Neural cell (in vitro differentiated cells): Measurements from ENCODE around the gene OGT. TPM values are rescaled to one million over a fixed set of nuclear protein-coding genes. Genes with fewer than 3 reads are reported as not detected.

Experiments used
- H2AFZ ChIP-seq: fragments of 200-600, 300-800 bp; sonication (generic), shearing (Covaris generic); 2 replicates; pipeline ENCODE4 v1.6.0; 2014; ENCODE audit warnings: low read depth, mild to moderate bottlenecking, antibody characterized with exemption, low read length, moderate library complexity
- H3F3A ChIP-seq: fragments of 200-600 bp; shearing (Covaris generic); 2 replicates; pipeline ENCODE4 v1.6.1; 2016; ENCODE audit warnings: mild to moderate bottlenecking, moderate library complexity, mixed read lengths, antibody characterized with exemption, low read length; ENCODE audit not compliant: insufficient read depth, poor library complexity, severe bottlenecking
- H3K27ac ChIP-seq: fragments of 200-600, 300-800 bp; sonication (generic), shearing (Covaris generic); 2 replicates; pipeline ENCODE4 v1.5.1; 2014; ENCODE audit warnings: mild to moderate bottlenecking, low read length, moderate library complexity
- H3K27me3 ChIP-seq: fragments of 300-800, 200-600 bp; sonication (generic), shearing (Covaris generic); 2 replicates; pipeline ENCODE4 v1.6.0; 2014; ENCODE audit warnings: mild to moderate bottlenecking, low read depth, low read length, moderate library complexity; ENCODE audit not compliant: insufficient read depth
- H3K36me3 ChIP-seq: fragments of 300-800, 200-600 bp; sonication (generic), shearing (Covaris generic); 2 replicates; pipeline ENCODE4 v1.5.1; 2014; ENCODE audit warnings: mild to moderate bottlenecking, antibody characterized with exemption, low read length, moderate library complexity; ENCODE audit not compliant: insufficient read depth
- H3K4me2 ChIP-seq: fragments of 300-800, 200-600 bp; sonication (generic), shearing (Covaris generic); 2 replicates; pipeline ENCODE4 v1.6.0; 2014; ENCODE audit warnings: mild to moderate bottlenecking, low read length
- H3K4me3 ChIP-seq: fragments of 300-800, 200-600 bp; sonication (generic), shearing (Covaris generic); 2 replicates; pipeline ENCODE4 v1.5.1; 2014; ENCODE audit warnings: mild to moderate bottlenecking, low read length, moderate library complexity
- H3K79me2 ChIP-seq: fragments of 200-600 bp; shearing (Covaris generic); replicated peaks from 2 replicates; pipeline ENCODE4 v1.6.0; 2014; ENCODE audit warnings: mild to moderate bottlenecking, low read length, moderate library complexity; ENCODE audit not compliant: insufficient read depth
- H3K9ac ChIP-seq: fragments of 300-800, 200-600 bp; sonication (generic), shearing (Covaris generic); 2 replicates; pipeline ENCODE4 v1.6.1; 2016; ENCODE audit warnings: mild to moderate bottlenecking, low read length, mixed read lengths
- H3K9me2 ChIP-seq: fragments of 200-600 bp; shearing (Covaris generic); 2 replicates; pipeline ENCODE4 v1.6.1; 2016; ENCODE audit warnings: mild to moderate bottlenecking, low read length, mixed read lengths; ENCODE audit not compliant: insufficient read depth
- H3K9me3 ChIP-seq: fragments of 200-600, 300-800 bp; sonication (generic), shearing (Covaris generic); 2 replicates; pipeline ENCODE4 v1.6.1; 2016; ENCODE audit warnings: mild to moderate bottlenecking, mixed run types, low read length, moderate library complexity, mixed read lengths
- H4K20me1 ChIP-seq: fragments of 200-600 bp; shearing (Covaris generic); 2 replicates; pipeline ENCODE4 v1.6.1; 2016; ENCODE audit warnings: mild to moderate bottlenecking, mixed run types; ENCODE audit not compliant: insufficient read depth
- CTCF ChIP-seq: fragments of 450-650 bp; IDR thresholded peaks from 2 replicates; pipeline ENCODE4 v1.5.1; 2014; ENCODE audit warnings: antibody characterized with exemption, mild to moderate bottlenecking, moderate library complexity; ENCODE audit not compliant: poor library complexity, severe bottlenecking
- EP300 ChIP-seq: fragments of 450-650 bp; conservative IDR thresholded peaks from 2 replicates; pipeline ENCODE4 v1.6.1; 2014; ENCODE audit warnings: antibody characterized with exemption, mild to moderate bottlenecking, moderate library complexity; ENCODE audit not compliant: poor library complexity, severe bottlenecking
- EZH2 ChIP-seq: fragments of 200-600, 300-800 bp; shearing (Covaris generic), sonication (generic); IDR thresholded peaks from 2 replicates; pipeline ENCODE4 v1.6.1; 2014; ENCODE audit warnings: antibody characterized with exemption, low read length, borderline replicate concordance, mild to moderate bottlenecking; ENCODE audit not compliant: insufficient read depth, poor library complexity, severe bottlenecking
- MXI1 ChIP-seq: fragments of 450-650 bp; conservative IDR thresholded peaks from 2 replicates; pipeline ENCODE4 v1.6.1; 2014; ENCODE audit warnings: antibody characterized with exemption, mild to moderate bottlenecking; ENCODE audit not compliant: poor library complexity, severe bottlenecking
- POLR2AphosphoS5 ChIP-seq: IDR thresholded peaks from 2 replicates; pipeline ENCODE4 v1.6.1; 2012
- RAD21 ChIP-seq: fragments of 450-650 bp; conservative IDR thresholded peaks from 2 replicates; pipeline ENCODE4 v1.6.1; 2014; ENCODE audit warnings: antibody characterized with exemption, mild to moderate bottlenecking, moderate library complexity
- REST ChIP-seq: IDR thresholded peaks from 2 replicates; pipeline ENCODE4 v1.6.1; 2012; ENCODE audit warnings: borderline replicate concordance
- SMC3 ChIP-seq: fragments of 450-650 bp; conservative IDR thresholded peaks from 2 replicates; pipeline ENCODE4 v1.6.1; 2014; ENCODE audit warnings: antibody characterized with exemption, mild to moderate bottlenecking, moderate library complexity; ENCODE audit not compliant: poor library complexity
- TAF1 ChIP-seq: IDR thresholded peaks from 2 replicates; pipeline ENCODE4 v1.6.1; 2012; ENCODE audit warnings: low read depth
- polyA plus RNA-seq: library from polyadenylated mRNA; depleted of rRNA; stranded (reverse); fragments of >200 nt; gene quantifications from 2 replicates; pipeline ENCODE4 v1.2.3, GENCODE V29; 2014

OGT gene
- polyA plus RNA-seq, 1 donor from 2014 or later = 340 TPM

GRCh38 chrX:71599965-71600364 lies 67.1 kb downstream of the OGT start:
- TF ChIP-seq SMC3 (no peak), POLR2AphosphoS5 (no peak), RAD21 (no peak), EP300 (no peak), CTCF (no peak), REST (no peak), TAF1 (no peak), MXI1 (no peak), EZH2 (no peak)
- Histone ChIP-seq H3K27ac (no peak overlapping the region), H3K4me3 (no peak overlapping the region), H3K79me2 (no peaks in the 10 kb centered on the region), H2AFZ (no peak overlapping the region), H3K9me2 (no peaks in the 10 kb centered on the region), H3K9ac (no peak overlapping the region), H3K4me2 (no peak overlapping the region), H3F3A (no peaks in the 10 kb centered on the region), H4K20me1 (no peaks in the 10 kb centered on the region), H3K27me3 (no peaks in the 10 kb centered on the region), H3K36me3 (no peaks in the 10 kb centered on the region), H3K9me3 (no peaks in the 10 kb centered on the region)

- no peak overlapping the region for H3K4me2 ChIP-seq
- H3K9me2 ChIP-seq = no peaks in the 10 kb centered on the region
- H3K4me3 ChIP-seq = no peak overlapping the region
- H3F3A ChIP-seq = no peaks in the 10 kb centered on the region
- no peaks in the 10 kb centered on the region for H3K27me3 ChIP-seq
- H2AFZ ChIP-seq = no peak overlapping the region
- no peaks in the 10 kb centered on the region for H3K79me2 ChIP-seq
- H3K36me3 ChIP-seq = no peaks in the 10 kb centered on the region
- no peak overlapping the region for H3K27ac ChIP-seq
- H3K9ac ChIP-seq = no peak overlapping the region
- H4K20me1 ChIP-seq = no peaks in the 10 kb centered on the region
- no peaks in the 10 kb centered on the region for H3K9me3 ChIP-seq
- TF ChIP-seq REST = no peak
- TF ChIP-seq EZH2 = no peak
- TF ChIP-seq SMC3 = no peak
- TF ChIP-seq RAD21 = no peak
- no peak for TF ChIP-seq POLR2AphosphoS5
- TF ChIP-seq TAF1 = no peak
- TF ChIP-seq EP300 = no peak
- TF ChIP-seq MXI1 = no peak
- TF ChIP-seq CTCF = no peak
These were observed 70.7 kb downstream of the OGT start for GRCh38 chrX:71603618-71604017.
